IMR-90 (cell line): ENCODE results near the gene AKT1S1.

Source experiments
- FOS ChIP-seq: fragments of 150-350 bp; IDR thresholded peaks from 2 replicates; pipeline ENCODE4 v1.6.1; 2016; ENCODE audit warnings: low read depth, low read length
- MAFK ChIP-seq: IDR thresholded peaks from 2 replicates; pipeline ENCODE4 v1.6.1; 2012; ENCODE audit warnings: low read depth, low read length, improper control_type of control experiment
- MAZ ChIP-seq: IDR thresholded peaks from 2 replicates; pipeline ENCODE4 v1.6.1; 2012; ENCODE audit warnings: low read depth, mild to moderate bottlenecking, low read length, improper control_type of control experiment, moderate library complexity, borderline replicate concordance
- MXI1 ChIP-seq: IDR thresholded peaks from 2 replicates; pipeline ENCODE4 v1.6.1; 2012; ENCODE audit warnings: low read depth, mild to moderate bottlenecking, low read length, moderate library complexity, borderline replicate concordance
- POLR2A ChIP-seq: IDR thresholded peaks from 2 replicates; pipeline ENCODE4 v1.6.1; 2012; ENCODE audit warnings: mild to moderate bottlenecking, low read depth, low read length
- RFX5 ChIP-seq: IDR thresholded peaks from 2 replicates; pipeline ENCODE4 v1.8.0; 2012; ENCODE audit warnings: low read depth, mild to moderate bottlenecking, low read length, moderate library complexity
- SMC3 ChIP-seq: fragments of 150-350 bp; IDR thresholded peaks from 2 replicates; pipeline ENCODE4 v1.6.1; 2016; ENCODE audit warnings: low read depth, mild to moderate bottlenecking, antibody characterized with exemption, low read length, moderate library complexity
- TF ChIP-seq, protein P1 (sequence below): conservative IDR thresholded peaks from 2 replicates; pipeline ENCODE4 v1.5.1; 2012; ENCODE audit warnings: mild to moderate bottlenecking, low read depth, low read length, improper control_type of control experiment
- TF ChIP-seq, protein P2 (sequence below): fragments of 150-350 bp; IDR thresholded peaks from 2 replicates; pipeline ENCODE4 v1.6.1; 2016; ENCODE audit warnings: low read depth, mild to moderate bottlenecking, low read length, moderate library complexity, borderline replicate concordance

DNA sequence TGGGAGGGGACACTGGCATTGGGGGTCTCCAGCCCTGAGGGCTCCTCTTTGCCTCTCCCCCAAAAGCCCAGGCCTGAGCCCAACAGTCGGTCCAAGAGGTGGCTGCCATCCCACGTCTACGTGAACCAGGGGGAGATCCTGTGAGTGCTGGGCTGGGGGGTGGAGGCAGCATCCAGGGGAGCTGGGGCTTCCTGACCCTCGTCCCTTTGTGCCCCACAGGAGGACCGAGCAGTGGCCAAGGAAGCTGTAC lies 19.4 kb downstream of the AKT1S1 start:
- TF ChIP-seq, protein P1, sequence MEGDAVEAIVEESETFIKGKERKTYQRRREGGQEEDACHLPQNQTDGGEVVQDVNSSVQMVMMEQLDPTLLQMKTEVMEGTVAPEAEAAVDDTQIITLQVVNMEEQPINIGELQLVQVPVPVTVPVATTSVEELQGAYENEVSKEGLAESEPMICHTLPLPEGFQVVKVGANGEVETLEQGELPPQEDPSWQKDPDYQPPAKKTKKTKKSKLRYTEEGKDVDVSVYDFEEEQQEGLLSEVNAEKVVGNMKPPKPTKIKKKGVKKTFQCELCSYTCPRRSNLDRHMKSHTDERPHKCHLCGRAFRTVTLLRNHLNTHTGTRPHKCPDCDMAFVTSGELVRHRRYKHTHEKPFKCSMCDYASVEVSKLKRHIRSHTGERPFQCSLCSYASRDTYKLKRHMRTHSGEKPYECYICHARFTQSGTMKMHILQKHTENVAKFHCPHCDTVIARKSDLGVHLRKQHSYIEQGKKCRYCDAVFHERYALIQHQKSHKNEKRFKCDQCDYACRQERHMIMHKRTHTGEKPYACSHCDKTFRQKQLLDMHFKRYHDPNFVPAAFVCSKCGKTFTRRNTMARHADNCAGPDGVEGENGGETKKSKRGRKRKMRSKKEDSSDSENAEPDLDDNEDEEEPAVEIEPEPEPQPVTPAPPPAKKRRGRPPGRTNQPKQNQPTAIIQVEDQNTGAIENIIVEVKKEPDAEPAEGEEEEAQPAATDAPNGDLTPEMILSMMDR: no peak
- TF ChIP-seq POLR2A (no peak), FOS (no peak), MXI1 (no peak), MAZ (no peak), RFX5 (no peak), MAFK (no peak), SMC3 (no peak)
- TF ChIP-seq, protein P2, sequence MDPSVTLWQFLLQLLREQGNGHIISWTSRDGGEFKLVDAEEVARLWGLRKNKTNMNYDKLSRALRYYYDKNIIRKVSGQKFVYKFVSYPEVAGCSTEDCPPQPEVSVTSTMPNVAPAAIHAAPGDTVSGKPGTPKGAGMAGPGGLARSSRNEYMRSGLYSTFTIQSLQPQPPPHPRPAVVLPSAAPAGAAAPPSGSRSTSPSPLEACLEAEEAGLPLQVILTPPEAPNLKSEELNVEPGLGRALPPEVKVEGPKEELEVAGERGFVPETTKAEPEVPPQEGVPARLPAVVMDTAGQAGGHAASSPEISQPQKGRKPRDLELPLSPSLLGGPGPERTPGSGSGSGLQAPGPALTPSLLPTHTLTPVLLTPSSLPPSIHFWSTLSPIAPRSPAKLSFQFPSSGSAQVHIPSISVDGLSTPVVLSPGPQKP: no peak
